ENCODE data around the gene PCSK4.
"Not testable (repeated sequence)": the region's sequence is repeated elsewhere in the genome, so short reads cannot be mapped to it uniquely, and the experiment has no call there.

Gene PCSK4

DNA sequence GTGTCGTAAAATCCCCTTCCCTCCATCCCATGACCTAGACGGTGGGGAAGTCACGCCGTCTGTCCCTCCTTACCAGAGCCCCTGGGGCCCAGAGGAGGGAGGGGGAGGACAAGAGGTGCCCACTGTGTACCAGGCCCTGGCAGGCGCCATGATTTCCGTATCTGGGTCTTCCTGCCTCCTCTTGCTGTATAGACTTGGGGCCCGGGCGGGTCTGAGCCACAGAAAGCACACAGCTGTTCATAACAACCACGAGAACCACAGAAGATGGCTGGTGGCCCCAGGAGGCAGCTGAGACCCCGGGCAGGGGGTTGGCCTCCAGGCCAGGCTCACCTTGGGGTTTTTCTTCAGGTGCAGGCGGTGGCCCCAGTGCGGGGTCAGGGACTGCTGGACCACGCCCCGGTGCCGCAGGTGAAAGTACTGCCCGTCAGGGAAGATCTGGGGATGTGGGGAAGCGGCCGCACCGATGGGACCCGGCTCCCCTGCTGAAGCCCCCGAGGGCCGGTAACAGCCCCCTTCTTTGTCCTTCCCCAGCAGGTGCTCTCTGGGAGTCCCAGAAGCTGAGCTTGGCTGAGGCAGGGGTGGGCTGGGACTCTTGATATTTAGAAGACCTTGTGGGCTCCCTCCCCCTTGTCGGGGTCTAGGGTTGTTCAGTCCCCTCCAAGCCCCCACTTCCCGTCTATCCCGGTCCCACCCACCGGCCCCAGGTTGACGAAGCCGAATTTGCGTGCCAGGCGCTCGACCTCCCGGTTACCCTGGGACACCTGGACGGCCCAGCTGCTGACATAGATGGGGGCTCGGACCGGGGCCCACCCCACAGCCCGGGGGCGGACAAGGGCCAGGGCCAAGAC, 463 bp downstream of the PCSK4 start:
- DNase-seq (ENCODE audit: low read depth in 1 of 2, low spot score in 1 of 2): no peak

DNA sequence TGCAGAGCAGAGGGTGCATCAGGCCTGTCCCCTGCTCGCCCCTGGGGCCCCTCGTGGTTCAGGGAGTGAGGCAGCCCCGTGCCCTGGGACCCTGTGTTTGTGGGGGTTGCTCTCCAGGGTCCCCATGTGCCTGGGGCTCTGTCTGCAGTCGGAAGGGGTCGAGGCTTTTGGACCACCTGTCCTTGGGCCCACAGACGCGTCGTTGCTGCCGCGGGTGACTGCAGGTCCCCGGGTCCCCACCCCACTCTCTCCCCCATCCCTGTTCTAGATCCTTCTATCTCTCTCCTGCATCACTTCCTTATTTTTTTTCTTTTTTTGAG, 1.9 kb downstream of the PCSK4 start:
- no peak for DNase-seq (ENCODE audit: low read depth in 1 of 2, low spot score in 1 of 2)

DNA sequence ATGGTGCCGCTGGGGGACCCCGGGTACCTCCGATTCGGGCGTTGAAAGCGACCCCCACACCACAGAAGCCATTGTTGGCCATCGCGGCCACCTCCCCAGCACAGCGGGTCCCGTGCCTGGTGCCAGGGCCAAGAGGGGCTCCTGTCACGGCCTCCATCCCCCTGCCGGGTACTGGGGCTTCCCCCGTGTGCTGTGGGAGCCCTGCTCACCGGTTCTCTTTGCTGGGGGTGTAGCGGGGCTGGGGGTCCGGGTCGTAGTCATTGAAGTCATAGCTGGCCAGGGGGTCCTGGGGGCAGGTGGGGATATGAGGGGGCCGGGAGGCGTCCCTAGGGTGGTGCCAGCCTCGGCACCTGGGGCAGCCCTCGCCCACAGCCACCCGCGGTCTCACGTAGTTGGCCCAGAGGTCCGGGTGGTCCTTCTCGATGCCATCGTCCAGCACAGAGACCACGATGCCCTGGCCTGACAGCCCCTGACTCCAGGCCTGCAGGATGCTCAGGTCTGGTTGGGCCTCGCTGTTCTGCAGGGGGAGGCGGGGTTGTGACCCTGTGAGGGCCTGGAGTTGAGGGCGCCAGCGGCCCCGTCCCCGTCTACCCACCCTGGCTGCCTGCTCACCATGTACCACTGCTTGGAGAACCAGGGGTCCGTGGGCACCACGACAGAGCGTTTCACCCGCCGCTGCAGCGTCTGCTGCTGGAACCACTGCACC, 2.4 kb downstream of the PCSK4 start:
- DNase-seq (ENCODE audit: low read depth in 1 of 2, low spot score in 1 of 2): no peak

DNA sequence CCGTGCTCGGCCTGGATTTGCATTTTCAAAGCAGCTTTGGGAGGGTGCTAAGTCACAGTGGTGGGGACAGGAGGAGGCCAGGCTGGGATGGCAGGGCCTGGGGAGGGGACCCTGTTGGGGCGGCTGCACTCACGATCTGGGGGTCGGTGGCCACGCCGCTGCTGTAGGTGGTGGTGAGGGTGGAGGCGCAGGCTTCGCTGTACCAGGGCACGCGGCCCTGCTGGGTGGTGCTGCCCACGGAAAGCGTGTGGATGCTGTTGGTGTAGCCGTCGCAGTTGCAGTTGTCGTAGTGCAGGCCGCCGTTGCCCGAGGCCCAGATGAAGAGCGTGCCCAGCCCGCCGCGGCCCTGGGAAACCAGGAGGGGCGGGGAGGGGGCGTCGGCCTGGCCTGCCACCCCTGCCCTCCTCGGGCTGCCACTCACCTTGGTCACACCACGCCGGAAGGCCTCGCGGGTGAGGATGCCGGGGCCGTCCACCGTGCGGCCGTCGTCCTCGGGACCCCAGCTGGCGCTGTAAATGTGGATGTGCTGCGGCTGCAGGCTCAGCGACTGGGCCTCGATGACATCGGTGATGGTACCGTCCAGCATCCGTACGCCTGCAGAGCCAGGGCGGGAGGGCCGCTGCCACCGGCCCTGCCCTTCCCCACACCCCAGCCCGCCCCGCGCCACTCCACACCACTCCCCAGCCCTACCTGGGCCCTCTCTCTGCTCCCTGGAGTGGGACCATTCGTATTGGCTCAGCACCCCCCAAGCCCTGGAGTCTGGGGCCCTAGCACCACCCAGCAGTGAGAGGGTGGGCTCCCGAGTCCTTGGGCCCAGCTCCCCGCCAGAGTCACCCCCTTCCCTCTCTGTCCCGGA, 3.2 kb downstream of the PCSK4 start:
- no peak for DNase-seq (ENCODE audit: low read depth in 1 of 2, low spot score in 1 of 2)

DNA sequence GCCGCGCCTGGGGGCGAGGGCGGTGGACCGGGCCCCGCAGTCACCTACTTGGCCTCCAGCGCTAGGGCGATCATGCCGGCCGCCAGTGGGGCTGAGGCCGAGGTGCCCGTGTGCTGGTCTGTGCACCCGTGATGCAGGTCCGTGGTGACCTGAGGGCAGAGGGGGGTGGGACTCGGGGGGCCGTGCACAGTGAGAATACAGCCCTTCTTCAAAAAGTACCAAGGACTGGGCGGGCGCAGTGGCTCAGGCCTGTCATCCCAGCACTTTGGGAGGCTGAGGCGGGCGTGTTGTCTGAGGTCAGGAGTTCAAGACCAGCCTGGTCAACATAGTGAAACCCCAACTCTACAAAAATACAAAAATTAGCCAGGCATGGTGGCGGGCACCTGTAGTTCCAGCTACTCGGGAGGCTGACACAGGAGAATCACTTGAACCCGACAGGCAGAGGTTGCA, 6.1 kb downstream of the PCSK4 start:
- DNase-seq (ENCODE audit: low read depth in 1 of 2, low spot score in 1 of 2): no peak

DNA sequence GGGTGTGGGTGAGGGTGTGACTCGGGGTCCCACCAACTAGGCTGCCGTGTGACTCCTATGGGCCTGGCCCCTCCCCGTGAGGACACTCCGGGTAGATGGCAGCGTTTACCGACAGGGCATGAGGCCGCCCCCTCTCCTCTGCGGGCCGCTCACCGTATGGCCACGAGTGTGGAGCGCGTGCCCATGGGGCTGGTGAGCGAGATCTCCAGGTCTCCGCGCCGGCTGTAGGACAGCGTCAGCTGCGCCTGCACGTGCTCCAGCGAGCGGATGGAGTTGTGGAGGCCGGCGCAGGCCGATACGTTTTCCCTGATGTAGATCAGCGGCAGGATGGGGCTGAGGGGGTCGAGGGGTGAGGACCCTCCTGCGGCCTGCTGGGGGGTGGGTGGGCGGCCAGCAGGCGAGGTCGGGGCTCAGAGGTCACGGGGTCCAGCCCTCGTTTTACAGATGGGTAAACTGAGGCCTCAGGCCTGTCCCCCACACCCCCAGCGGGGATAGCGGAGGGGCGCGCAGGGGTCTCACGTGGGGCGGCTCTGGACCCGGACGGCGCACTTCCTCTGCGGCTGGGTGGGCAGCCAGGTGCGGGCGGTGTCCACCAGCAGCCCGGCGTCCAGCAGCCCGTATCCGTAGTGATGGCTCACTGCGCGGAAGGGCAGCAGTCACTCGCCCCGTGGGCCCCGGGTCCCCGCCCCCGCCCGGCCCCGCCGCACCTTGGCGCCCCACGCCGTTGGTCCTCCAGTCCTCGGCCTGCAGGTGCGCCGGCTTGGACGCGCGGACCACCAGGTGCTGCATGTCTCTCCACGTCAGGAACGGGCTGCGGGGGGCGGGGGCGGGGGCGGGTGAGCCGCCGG, 6.8 kb downstream of the PCSK4 start:
- no peak for DNase-seq (ENCODE audit: low read depth in 1 of 2, low spot score in 1 of 2)

DNA sequence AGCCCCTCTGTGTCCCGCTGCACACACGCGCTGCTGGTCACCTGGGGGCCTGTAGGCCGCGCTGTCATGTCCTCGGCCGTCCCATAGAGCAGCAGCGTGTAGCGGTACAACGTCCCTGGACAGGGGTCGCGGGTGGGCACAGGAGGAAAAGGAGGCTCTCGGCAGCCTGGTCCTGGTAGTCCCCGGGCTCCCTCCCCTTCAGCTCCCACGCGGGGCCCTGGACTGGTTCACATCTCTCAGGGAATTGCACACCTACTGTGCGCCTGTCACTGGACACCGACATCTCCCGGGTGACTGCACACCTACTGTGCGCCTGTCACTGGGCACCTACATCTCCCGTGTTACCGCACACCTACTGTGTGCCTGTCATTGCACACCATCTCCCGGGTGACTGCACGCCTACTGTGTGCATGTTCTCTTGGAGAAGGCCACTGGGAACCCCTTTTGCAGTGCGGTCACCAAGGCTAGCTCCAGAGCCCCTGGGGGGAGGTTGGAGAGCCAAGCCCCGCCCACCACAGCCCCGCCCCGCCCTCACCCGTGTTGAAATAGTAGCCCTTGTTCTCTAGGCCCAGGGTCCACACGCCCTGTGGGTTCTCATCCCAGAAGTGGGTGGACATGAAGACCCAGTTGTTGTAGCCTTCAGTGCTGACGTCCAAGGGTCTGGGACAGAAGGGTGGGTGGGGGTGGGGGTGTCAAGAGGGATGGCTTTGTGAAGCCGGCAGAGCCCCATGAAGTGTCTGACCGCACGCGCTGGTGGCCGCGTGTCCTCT, 7.6 kb downstream of the PCSK4 start:
- no peak for DNase-seq (ENCODE audit: low read depth in 1 of 2, low spot score in 1 of 2)

DNA sequence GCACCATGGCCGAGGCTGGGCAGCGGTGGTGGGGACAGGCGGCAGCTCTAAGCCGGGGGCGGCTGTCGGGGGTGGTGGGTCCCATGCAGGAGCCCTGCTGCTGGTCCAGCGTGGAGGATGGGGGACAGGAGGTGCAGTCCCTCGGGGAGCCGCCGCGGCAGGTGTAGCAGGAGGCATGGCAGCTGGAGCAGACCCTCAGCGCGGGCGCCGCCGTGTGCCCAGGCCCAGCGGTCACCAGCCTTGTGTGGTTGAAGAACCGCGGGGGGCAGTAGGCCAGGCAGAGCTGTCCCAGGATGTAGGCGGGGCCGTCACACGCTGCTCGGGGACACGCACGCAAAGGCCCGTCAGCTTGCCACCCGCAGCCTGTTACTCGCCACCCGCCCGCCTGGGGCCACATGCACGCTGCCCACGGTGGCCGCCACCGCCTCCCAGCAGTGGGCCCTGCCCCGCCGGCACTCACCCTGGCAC, 8.2 kb downstream of the PCSK4 start:
- no peak for DNase-seq (ENCODE audit: low read depth in 1 of 2, low spot score in 1 of 2)

DNA sequence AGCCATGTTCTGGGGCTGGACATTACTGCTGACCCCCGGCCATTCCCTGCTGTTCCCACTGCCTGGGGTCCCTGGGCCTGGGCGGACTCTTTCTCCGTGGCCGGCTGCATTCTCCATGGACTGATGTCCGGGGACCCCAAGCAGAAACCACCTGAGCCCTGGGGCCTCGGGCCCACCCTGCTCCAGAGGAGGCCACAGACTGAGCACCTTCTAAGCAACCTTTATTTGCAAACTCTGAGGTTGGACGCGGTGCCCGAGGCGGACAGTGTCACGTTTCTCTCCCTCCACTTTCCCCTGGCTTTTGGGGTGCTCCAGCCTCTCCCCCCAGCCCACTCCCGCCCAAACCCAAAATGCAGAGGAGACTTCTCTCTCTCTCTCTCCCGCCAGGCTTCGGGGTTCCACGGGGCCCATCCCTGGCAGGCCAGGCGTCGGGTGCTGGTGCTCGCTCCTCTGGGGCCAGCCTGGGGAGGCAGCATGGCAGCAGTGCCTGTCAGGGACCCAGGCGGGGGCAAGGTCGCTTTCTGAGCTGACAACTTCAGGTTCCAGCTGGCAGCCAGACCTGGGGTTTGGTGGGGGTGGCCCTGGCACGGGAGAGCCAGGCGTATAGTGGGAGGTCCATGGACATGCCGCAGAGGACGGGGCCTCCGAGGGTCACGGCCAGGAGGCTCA, 8.8 kb downstream of the PCSK4 start:
- DNase-seq (ENCODE audit: low read depth in 1 of 2, low spot score in 1 of 2): no peak

DNA sequence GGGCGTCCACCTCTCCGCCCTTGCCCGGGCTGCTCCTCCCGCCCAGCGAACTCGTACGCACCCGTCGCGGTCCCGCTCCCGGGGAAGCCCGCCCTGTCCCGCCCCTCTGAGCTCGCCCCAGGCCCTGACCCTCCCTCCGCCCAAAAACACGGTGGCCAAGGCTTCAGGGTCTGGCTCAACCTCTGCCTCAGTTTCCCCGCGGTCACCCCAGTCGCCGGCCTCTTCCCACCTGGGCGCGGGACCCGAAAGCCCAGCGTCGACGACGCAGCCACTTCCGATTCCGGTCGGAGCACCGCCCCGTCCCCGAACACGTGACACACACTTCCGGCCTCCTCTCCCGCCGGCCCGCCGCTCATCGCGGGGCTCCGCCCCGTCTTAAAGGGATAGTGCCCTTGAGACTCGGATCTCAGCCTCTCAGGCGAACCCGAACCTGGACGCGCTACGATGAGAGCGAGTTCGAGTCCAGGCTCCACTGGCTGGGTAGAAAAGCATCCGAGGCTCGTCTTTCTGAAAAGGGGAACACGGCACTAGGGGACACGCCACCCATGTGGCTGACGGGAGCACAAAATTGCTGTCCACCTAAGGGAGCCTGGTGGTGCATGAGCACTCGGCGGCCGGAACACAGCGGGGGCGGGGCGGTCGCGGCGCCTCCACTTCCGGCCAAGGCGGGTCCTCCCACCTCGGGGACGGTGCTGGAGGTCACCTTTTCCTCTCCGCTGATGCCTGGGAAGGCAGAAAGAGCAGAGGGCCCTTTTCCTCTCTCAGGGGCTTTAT, 11.0 kb downstream of the PCSK4 start, which contains the start of gene C19orf25:
TSS of gene C19orf25 (minus strand) at position 282 of the 774 bp plus-strand sequence. CDS start 312 bp downstream, outside the sequence.
- peak; percentile 79 to 89 for DNase-seq (ENCODE audit: low read depth in 1 of 2, low spot score in 1 of 2)

DNA sequence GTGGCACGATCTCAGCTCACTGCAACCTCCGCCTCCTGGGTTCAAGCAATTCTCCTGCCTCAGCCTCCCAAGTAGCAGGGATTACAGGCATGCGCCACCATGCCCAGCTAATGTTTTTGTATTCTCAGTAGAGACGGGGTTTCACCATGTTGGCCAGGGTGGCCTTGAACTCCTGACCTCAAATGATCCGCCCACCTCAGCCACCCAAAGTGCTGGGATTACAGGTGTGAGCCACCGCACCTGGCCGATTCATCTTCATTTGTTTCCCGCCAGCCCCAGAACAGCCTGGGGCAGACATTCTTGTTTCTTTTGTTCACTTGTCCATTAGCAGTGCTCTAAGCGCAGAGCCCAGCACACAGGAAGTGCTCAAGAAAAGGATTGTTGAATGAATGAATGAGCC, 13.1 kb downstream of the PCSK4 start:
- DNase-seq (ENCODE audit: low read depth in 1 of 2, low spot score in 1 of 2): not testable (repeated sequence)

DNA sequence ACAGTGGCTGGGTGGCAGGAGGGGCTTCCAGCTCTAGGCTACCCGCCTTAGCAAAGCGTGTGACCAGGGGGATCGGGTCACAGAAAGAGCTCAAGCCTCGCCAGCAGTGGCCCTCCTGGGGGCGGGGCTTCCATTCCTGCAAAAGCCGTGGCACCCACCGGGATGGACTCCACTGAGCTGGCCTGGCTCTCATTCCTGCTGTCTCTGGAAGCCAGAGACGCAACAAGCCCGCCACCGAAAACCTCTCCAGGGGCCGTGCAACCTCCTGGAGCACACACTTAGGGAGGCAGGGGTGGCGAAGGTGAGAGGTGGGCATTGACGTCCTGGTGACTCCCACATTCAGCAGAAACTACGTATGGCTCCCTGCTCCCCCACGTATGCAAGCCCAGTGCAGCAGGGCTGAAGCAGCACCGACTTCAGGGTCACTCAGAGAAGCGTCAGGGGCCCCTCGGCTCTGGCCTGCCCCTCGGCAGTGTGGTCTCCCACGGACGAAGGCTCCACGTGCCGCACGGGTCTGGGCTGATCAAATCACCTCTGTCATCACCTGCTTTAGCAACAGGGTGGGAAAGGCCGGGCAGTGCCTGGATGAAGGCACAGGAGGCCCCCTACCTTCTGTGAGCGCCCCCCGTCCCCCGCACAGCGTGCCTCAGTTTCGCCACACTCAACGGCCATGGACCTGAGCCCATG, 14.3 kb downstream of the PCSK4 start:
- no peak for DNase-seq (ENCODE audit: low read depth in 1 of 2, low spot score in 1 of 2)

DNA sequence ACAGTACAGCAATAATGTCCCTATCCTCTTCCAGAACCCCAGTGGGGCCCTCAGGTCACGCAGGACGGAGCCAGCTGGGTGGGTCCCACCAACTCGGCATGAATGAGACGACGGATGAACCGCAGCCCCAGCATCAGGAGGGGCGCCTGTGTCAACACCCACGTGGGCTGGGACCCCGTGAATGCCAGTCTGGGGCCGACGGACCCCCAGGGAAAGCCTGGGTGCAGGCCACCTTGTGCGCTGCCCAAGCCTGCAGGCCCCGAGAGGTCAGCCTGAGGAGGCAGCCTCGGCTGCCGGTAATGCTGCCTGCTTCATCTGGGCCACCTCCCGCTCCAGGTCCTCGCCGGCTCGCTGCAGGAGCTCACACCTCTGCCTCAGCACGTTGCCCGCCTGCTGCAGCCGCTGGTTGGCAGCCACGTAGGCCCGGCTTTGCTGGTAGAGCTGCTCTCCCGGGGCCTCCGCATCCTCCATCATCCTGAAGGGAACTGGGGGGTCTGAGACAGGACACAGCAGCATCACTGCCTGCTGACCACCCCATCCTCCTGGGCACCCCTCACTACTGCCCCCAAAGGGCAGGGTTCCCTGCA, 15.3 kb downstream of the PCSK4 start:
- no peak for DNase-seq (ENCODE audit: low read depth in 1 of 2, low spot score in 1 of 2)

DNA sequence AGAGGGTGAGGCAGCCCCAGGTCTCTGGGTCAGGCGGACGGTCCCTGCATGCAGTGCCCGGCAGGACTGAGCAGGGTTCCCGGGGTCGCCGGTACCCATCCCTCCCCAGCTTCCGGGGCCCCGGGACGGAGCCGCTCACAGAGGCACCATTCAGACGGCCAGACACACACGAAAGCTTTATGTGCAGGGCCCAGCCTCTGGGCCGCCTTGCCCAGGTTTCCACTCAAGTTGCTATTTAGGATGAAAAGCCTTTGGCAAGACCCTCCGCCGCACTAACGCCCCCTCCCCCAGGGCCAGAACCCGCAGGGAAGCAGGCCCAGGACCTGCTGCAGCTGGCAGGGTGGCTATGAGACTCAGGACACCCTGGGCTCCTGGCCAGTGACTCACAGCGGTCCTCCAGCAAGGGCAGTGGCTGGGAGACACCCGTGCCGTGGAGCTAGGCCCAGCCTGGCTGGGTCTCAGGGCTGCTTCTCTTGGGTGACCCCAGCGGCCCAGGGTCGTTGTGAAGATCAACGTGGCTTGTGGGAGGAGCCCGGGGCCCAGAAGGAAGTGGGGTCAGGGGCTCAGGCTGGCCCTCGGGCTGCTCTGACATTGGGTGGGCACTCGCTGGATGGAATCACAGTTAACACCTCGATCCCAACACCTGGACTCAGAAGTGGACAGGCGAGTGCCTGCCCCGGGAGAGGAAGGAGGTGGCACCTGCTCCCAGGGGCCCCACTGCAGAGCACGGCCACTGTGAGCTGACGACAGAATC, 16.0 kb downstream of the PCSK4 start:
- no peak for DNase-seq (ENCODE audit: low read depth in 1 of 2, low spot score in 1 of 2)

DNA sequence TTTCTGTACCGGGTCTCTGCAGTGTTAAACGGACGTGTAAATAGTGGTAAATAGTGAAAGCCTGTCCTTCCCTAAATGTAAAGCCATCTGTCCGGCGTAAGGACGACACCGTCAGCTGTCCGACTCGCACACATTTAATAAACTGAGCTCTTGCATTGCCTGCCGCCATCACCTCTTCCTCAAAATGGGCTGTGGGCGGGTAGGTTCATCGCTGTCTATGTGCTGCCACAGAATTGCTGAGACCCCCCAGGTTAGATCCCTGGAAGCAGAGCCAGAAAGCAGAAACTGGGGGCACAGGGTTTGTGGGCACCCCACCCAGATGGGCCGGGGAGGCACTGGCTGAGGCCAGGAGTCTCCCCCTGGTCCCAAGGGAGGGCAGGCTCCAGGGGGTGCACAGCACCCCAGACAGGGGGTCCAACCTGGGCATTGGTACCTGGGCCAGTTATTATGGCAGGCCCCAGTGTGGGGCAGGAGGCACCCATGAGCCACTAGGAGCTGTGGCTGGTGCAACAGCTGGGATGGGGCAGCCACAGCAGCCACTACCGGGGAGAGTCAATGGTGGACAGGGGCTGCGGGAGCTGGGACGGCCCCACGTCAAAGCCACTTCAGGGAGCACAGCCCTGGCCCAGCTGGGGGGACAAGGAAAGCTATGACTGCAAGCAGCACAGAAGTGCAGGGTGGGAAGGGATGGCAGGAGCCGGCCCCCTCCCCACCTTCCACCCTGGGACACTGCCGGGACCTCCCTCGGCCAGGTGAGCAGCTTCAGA, 16.9 kb downstream of the PCSK4 start:
- DNase-seq (ENCODE audit: low read depth in 1 of 2, low spot score in 1 of 2): no peak

Data from stimulated activated CD4-positive, alpha-beta T cell treated with anti-CD3 and anti-CD28 coated beads, Interleukin-15, amount 100 ng/mL, for 1 hour (primary cell).